ENCODE measurements around the gene ALX1. TPM values are rescaled to one million over a fixed set of nuclear protein-coding genes. Genes with fewer than 3 reads are reported as not detected.

Gene ALX1
- total RNA-seq, 4 donors from 2014 or later, result 0.34 to 0.39 TPM; not detected in 2

- TF ChIP-seq POLR2AphosphoS5 (IDR thresholded peaks at IDR 0.05) (no peak), EP300 (IDR thresholded peaks at IDR 0.05) (no peak), POLR2A (IDR thresholded peaks at IDR 0.05; ENCODE audit: low read depth) (no peak)
- TF ChIP-seq, protein P1, sequence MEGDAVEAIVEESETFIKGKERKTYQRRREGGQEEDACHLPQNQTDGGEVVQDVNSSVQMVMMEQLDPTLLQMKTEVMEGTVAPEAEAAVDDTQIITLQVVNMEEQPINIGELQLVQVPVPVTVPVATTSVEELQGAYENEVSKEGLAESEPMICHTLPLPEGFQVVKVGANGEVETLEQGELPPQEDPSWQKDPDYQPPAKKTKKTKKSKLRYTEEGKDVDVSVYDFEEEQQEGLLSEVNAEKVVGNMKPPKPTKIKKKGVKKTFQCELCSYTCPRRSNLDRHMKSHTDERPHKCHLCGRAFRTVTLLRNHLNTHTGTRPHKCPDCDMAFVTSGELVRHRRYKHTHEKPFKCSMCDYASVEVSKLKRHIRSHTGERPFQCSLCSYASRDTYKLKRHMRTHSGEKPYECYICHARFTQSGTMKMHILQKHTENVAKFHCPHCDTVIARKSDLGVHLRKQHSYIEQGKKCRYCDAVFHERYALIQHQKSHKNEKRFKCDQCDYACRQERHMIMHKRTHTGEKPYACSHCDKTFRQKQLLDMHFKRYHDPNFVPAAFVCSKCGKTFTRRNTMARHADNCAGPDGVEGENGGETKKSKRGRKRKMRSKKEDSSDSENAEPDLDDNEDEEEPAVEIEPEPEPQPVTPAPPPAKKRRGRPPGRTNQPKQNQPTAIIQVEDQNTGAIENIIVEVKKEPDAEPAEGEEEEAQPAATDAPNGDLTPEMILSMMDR (IDR thresholded peaks at IDR 0.05), result no peak
Measured at GRCh38 chr12:85257671-85258070, 22.3 kb upstream of the ALX1 start.

DNA sequence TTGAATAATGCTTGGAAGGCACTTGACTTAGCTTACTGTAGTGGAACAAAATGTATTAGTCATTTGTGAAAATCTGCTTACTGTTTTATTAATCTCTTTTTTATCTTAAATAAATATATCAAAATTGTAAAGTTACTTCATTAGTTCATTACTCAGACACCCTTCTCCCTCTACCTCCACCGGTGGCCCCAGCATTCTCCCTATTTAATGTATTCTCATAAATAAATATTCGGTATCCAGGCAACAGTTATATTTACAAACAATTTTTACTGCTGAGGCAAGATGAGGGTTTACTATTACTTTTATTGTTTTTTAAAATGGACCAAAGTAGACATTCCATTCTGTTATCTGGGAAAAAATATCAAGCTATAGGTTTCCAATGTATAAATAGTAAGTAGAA, 19.6 kb upstream of the ALX1 start:
- H3K9me3 ChIP-seq, result no peaks in the 10 kb centered on the region
- intact Hi-C loops (cut with DNase I), result no loop called here
- 83% methylated on average over 2 of the region's 2 CpGs for WGBS
- no peaks in the 10 kb centered on the region for H3K27me3 ChIP-seq
- no peaks in the 10 kb centered on the region for H3K36me3 ChIP-seq
- TF ChIP-seq POLR2AphosphoS5 (IDR thresholded peaks at IDR 0.05), result no peak
- no peak for TF ChIP-seq EP300 (IDR thresholded peaks at IDR 0.05)
- TF ChIP-seq POLR2A (IDR thresholded peaks at IDR 0.05; ENCODE audit: low read depth), result no peak
- TF ChIP-seq, protein P1 (IDR thresholded peaks at IDR 0.05), result no peak
- DNase-seq (ENCODE audit: extremely low spot score), result no peak
- H3K4me3 ChIP-seq, result no peak overlapping the region
- no peaks in the 10 kb centered on the region for H3K4me1 ChIP-seq
- no peak overlapping the region for H3K27ac ChIP-seq (replicated peaks in 1 of 4)

More at GRCh38 chr12:85257671-85258070, 22.3 kb upstream of the ALX1 start:
- no peak for DNase-seq (ENCODE audit: extremely low spot score)
- no peak overlapping the region for H3K4me3 ChIP-seq
- intact Hi-C loops (cut with DNase I), result no loop called here
- H3K36me3 ChIP-seq, result no peaks in the 10 kb centered on the region
- H3K4me1 ChIP-seq, result no peaks in the 10 kb centered on the region
- WGBS, result 100% methylated on average over 1 of the region's 1 CpG
- no peak overlapping the region for H3K27ac ChIP-seq (replicated peaks in 1 of 4)
- no peaks in the 10 kb centered on the region for H3K27me3 ChIP-seq
- H3K9me3 ChIP-seq, result no peaks in the 10 kb centered on the region

GRCh38 chr12:85260896-85261295, 19.1 kb upstream of the ALX1 start:
- H3K27ac ChIP-seq (replicated peaks in 1 of 4), result no peak overlapping the region
- TF ChIP-seq, protein P1 (IDR thresholded peaks at IDR 0.05), result no peak
- no peak for TF ChIP-seq EP300 (IDR thresholded peaks at IDR 0.05)
- no peak overlapping the region for H3K4me3 ChIP-seq
- no peaks in the 10 kb centered on the region for H3K9me3 ChIP-seq
- H3K36me3 ChIP-seq, result no peaks in the 10 kb centered on the region
- DNase-seq (ENCODE audit: extremely low spot score), result no peak
- intact Hi-C loops (cut with DNase I), result no loop called here
- 49% methylated on average over 3 of the region's 3 CpGs for WGBS
- no peaks in the 10 kb centered on the region for H3K27me3 ChIP-seq
- no peaks in the 10 kb centered on the region for H3K4me1 ChIP-seq

DNA sequence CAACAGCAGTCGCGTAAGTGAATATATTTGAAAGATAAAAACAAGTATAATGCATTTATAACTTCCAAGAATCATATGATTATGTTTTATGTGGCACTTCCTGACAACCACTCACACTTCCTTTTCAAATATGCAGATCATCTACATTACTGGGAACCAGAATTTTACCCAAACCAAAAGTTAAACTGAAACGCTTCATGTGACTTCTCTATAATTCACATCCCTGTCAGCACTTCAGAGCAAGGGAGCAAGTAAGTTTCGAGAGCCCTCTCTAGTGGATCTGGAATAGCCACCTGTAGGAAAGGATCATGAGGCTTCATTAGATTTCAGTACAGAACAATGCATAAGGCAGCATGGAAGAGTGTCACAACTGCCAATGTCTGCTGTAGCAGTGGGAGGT, 13.7 kb upstream of the ALX1 start:
- no peak for DNase-seq (ENCODE audit: extremely low spot score)
- TF ChIP-seq, protein P1 (IDR thresholded peaks at IDR 0.05), result no peak
- TF ChIP-seq POLR2A (IDR thresholded peaks at IDR 0.05; ENCODE audit: low read depth) (no peak), POLR2AphosphoS5 (IDR thresholded peaks at IDR 0.05) (no peak), EP300 (IDR thresholded peaks at IDR 0.05) (no peak)
- WGBS, result 75% methylated on average over 4 of the region's 4 CpGs
- Histone ChIP-seq H3K9me3 (no peaks in the 10 kb centered on the region), H3K27ac (replicated peaks in 1 of 4) (no peak overlapping the region), H3K27me3 (peaks cover 0 to under 1% (median 0%) of the 10 kb centered on the region in 4 donors), H3K4me1 (no peaks in the 10 kb centered on the region), H3K36me3 (no peaks in the 10 kb centered on the region), H3K4me3 (no peak overlapping the region)
- intact Hi-C loops (cut with DNase I), result no loop called here
